GM12878 (cell line): ENCODE data around the gene BCAN. TPM values are rescaled to one million over a fixed set of nuclear protein-coding genes. Genes with fewer than 3 reads are reported as not detected.
A peak's percentile ranks its signal among the peaks of the same experiment; 100 is the strongest.

Source experiments
- E4F1 ChIP-seq: fragments of 450-650 bp; IDR thresholded peaks from 2 replicates; pipeline ENCODE4 v1.6.1; 2018; ENCODE audit warnings: borderline replicate concordance, mild to moderate bottlenecking; ENCODE audit not compliant: partially characterized antibody
- JUNB ChIP-seq: IDR thresholded peaks from 2 replicates; pipeline ENCODE4 v1.6.1; 2016; ENCODE audit warnings: antibody characterized with exemption, mild to moderate bottlenecking
- SKIL ChIP-seq: fragments of 450-650 bp; IDR thresholded peaks from 2 replicates; pipeline ENCODE4 v1.6.1; 2017; ENCODE audit warnings: mild to moderate bottlenecking, low read depth, inconsistent platforms; ENCODE audit not compliant: poor library complexity, severe bottlenecking
- SMARCA5 ChIP-seq: fragments of 450-650 bp; IDR thresholded peaks from 2 replicates; pipeline ENCODE4 v1.6.1; 2017; ENCODE audit warnings: mild to moderate bottlenecking
- SMC3 ChIP-seq: IDR thresholded peaks from 2 replicates; pipeline ENCODE4 v1.6.1; 2011; ENCODE audit warnings: low read length, improper control_type of control experiment, borderline replicate concordance
- YY1 ChIP-seq: IDR thresholded peaks from 2 replicates; pipeline ENCODE4 v1.6.1; 2011; ENCODE audit warnings: low read depth, mild to moderate bottlenecking, low read length
- polyA plus RNA-seq, 11 experiments: library from polyadenylated mRNA; depleted of rRNA in 4 of 11; unstranded in 6 of 11; stranded (reverse) in 5 of 11; fragments of >200 nt; fragmentation: Nextera tagmentation in 4 of 11; fragmentation: Illumina TruSeq in 1 of 11; extraction: Ambion mirVana in 4 of 11; extraction: Trizol in 1 of 11; gene quantifications; 1 replicate in 1 of 11; 2 replicates in 10 of 11; pipeline versions ENCODE4 v1.2.1 to v1.2.3, GENCODE V29; 2011 to 2016; ENCODE audit warnings: inconsistent platforms in 2 of 11, missing spikeins in 2 of 11, low read depth in 1 of 11
- total RNA-seq, 4 experiments: library from RNA; depleted of rRNA in 3 of 4; stranded (reverse); fragments of >200 nt in 3 of 4; fragmentation: Illumina TruSeq in 1 of 4; extraction: Trizol in 1 of 4; gene quantifications; 2 replicates each; pipeline versions ENCODE4 v1.2.1 to v1.2.3, GENCODE V29; 2013 to 2021

Gene BCAN
- total and polyA plus RNA-seq, 10 of the 15 experiments (the other 5 are each of a cell fraction or from before 2014, with no cell fraction given), result 0.05 to 1.3 (median 0.18) TPM; not detected in 1

- TF ChIP-seq E4F1, result no peak
- TF ChIP-seq JUNB, result no peak
- peak; percentile 71; the same call in 1 of the 2 replicates for TF ChIP-seq SMARCA5
- peak; percentile 95 for TF ChIP-seq SMC3
- no peak for TF ChIP-seq SKIL
- TF ChIP-seq YY1, result peak; percentile 65; the same call in 1 of the 2 replicates
Observed at GRCh38 chr1:156608036-156608674, 33.8 kb upstream of the BCAN start (continued).
